Measurements from ENCODE around the gene AMY1A.
"Not testable (repeated sequence)": the region's sequence is repeated elsewhere in the genome, so short reads cannot be mapped to it uniquely, and the experiment has no call there.

GRCh38 chr1:103710381-103710780, 54.8 kb downstream of the AMY1A start:
- TF ChIP-seq FOXM1 (IDR thresholded peaks at IDR 0.05; ENCODE audit: low read depth); POLR2AphosphoS5 (IDR thresholded peaks at IDR 0.05; ENCODE audit: low read depth, low read length); CTCF (IDR thresholded peaks at IDR 0.05); MXI1 (IDR thresholded peaks at IDR 0.05; ENCODE audit: low read depth, low read length); MAX (IDR thresholded peaks at IDR 0.05; ENCODE audit: low read depth); REST (IDR thresholded peaks at IDR 0.05; ENCODE audit: low read depth, low read length); EP300 (IDR thresholded peaks at IDR 0.05; ENCODE audit: borderline replicate concordance in 1 of 2, low read depth in 1 of 2, low read length in 1 of 2); YY1 (IDR thresholded peaks at IDR 0.05; ENCODE audit: low read depth): not testable (repeated sequence)

Data from SK-N-SH (cell line).